GM12874 (cell line): ENCODE measurements around the gene POLR2E.

Experiments
- CTCF ChIP-seq: IDR thresholded peaks from 2 replicates; pipeline ENCODE4 v1.5.1; 2011; ENCODE audit warnings: low read depth, mild to moderate bottlenecking, control low read depth, low read length, moderate library complexity; ENCODE audit not compliant: insufficient read depth

Gene POLR2E

GRCh38 chr19:1072371-1073015, 22.7 kb downstream of the POLR2E start:
- no peak for TF ChIP-seq CTCF

GRCh38 chr19:1070931-1071791, 24.0 kb downstream of the POLR2E start:
- TF ChIP-seq CTCF = no peak

- no peak for TF ChIP-seq CTCF
Observed at GRCh38 chr19:1070576-1070930, 24.6 kb downstream of the POLR2E start.

GRCh38 chr19:1069009-1069779, 26.0 kb downstream of the POLR2E start:
- no peak for TF ChIP-seq CTCF

- no peak for TF ChIP-seq CTCF
Observed at GRCh38 chr19:1068009-1069001, 26.9 kb downstream of the POLR2E start.

GRCh38 chr19:1067341-1067957, 27.7 kb downstream of the POLR2E start:
- no peak for TF ChIP-seq CTCF
